ENCODE results near the gene RBM14.
A peak's percentile ranks its signal among the peaks of the same experiment; 100 is the strongest.
"Not testable (repeated sequence)": the region's sequence is repeated elsewhere in the genome, so short reads cannot be mapped to it uniquely, and the experiment has no call there.

The RBM14 gene

DNA sequence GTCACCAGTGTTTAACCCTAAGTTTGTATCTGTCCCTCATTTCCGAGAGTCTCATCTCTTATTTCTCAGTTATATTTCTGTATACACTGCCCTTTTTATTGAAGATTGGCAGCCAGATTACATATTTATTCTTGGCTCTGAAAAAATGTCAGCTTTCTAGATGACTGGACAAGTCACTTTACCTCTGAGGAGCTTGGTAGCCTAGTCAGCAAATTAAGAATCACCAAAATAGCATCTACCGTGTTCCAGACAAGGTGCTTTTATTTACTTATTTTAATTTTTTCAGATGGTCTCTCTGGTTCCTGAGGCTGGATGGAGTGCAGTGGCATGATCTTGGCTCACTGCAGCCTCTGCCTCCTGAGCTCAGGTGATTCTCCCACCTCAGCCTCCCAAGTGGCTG is 16.5 kb downstream of the RBM14 start:
- no peak overlapping the region for H3K4me3 ChIP-seq (ENCODE audit: low read depth, low read length)
- TF ChIP-seq, protein P1, sequence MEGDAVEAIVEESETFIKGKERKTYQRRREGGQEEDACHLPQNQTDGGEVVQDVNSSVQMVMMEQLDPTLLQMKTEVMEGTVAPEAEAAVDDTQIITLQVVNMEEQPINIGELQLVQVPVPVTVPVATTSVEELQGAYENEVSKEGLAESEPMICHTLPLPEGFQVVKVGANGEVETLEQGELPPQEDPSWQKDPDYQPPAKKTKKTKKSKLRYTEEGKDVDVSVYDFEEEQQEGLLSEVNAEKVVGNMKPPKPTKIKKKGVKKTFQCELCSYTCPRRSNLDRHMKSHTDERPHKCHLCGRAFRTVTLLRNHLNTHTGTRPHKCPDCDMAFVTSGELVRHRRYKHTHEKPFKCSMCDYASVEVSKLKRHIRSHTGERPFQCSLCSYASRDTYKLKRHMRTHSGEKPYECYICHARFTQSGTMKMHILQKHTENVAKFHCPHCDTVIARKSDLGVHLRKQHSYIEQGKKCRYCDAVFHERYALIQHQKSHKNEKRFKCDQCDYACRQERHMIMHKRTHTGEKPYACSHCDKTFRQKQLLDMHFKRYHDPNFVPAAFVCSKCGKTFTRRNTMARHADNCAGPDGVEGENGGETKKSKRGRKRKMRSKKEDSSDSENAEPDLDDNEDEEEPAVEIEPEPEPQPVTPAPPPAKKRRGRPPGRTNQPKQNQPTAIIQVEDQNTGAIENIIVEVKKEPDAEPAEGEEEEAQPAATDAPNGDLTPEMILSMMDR (IDR thresholded peaks at IDR 0.05; ENCODE audit: insufficient read depth, low read depth, low read length, missing control alignments), result no peak
- no peak for DNase-seq (ENCODE audit: low read depth)

GRCh38 chr11:66636411-66636810 is 20.0 kb downstream of the RBM14 start:
- H3K4me3 ChIP-seq (ENCODE audit: low read depth, low read length), result no peak overlapping the region
- DNase-seq (ENCODE audit: low read depth), result no peak
- TF ChIP-seq, protein P1 (IDR thresholded peaks at IDR 0.05; ENCODE audit: insufficient read depth, low read depth, low read length, missing control alignments), result no peak

DNA sequence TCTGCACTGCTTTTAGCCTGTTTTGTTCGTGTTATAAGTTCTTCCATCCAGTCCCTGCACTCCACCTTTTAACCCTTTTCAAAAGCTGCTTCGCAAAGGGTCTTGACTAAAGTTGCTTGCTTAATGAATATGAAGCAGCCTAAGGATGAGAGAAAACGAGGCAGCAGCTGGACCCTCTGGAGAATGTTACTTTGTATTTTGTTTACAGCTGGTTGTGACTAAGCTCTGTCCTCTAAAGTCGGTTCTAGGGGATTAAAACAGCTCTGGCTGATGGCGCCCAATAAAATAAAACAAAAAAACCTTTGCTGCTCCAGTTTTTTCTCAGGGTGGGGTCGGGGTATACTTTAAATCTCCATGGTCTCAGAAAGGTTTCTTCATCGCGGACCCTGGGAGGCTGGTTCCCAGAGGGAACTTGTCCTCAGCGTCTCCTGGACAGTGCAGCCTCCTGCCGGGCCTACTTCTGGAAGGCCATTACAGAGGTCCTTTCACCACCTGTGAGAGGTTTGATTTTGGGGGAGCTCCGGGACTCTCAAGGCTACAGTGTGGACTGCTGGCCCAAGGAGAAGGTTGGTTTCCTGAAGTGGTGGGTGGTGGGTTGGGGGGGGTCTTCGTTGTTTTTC is 21.2 kb downstream of the RBM14 start:
- DNase-seq (ENCODE audit: low read depth), result no peak
- H3K4me3 ChIP-seq (ENCODE audit: low read depth, low read length), result peak overlapping the region; percentile 48
- TF ChIP-seq, protein P1 (IDR thresholded peaks at IDR 0.05; ENCODE audit: insufficient read depth, low read depth, low read length, missing control alignments), result no peak

DNA sequence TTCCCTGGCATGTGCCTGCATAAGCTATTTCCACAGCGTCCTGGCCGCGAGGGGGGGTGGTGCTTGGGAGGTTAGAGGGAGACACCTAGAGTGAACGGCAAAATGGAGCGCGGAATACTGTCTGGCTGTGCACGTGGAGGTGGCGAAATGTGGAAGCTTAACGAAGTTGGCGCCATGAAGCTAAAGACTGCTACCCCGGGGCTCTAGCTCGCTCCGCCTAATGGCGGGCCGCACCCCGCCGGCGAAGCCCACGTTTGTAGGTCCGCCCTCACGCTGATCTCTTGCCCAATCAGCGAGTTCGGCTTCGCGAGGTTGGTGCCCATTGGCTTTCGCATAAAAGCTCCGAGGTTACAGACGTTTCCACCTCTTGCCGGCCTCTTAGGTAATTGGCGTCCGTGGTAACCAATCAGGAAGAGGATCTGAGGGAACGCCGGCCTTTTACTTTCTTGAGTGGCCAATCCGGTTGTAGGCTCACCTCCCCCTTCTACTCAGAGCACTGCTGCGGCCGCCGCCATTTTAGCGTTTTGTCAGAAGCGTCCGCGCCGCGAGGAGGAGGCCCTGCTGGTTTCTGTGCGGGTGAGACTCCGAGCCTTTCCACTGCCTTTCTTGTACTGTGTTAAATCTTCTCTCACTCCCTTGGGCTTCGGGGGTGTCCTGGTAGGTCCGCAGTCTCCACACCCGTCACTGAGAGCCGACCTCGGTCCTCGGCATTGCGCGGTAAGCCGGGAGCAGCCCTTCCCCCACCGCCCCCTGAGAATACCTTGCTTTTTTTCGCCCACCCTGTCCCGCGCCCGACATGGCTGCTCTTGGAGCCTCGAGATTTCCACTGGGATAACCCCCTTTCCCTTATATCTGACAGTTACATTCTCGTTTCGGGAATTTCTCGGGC is 22.0 kb downstream of the RBM14 start, which contains the start of gene RBM4:
Gene RBM4 (plus strand): TSS at position 527 of the 889 bp plus-strand sequence. CDS start 1,009 bp downstream, outside the sequence.
- H3K4me3 ChIP-seq (ENCODE audit: low read depth, low read length), result peak within 1 kb of the TSS; percentile 97
- peak; percentile 100 for DNase-seq (ENCODE audit: low read depth)

DNA sequence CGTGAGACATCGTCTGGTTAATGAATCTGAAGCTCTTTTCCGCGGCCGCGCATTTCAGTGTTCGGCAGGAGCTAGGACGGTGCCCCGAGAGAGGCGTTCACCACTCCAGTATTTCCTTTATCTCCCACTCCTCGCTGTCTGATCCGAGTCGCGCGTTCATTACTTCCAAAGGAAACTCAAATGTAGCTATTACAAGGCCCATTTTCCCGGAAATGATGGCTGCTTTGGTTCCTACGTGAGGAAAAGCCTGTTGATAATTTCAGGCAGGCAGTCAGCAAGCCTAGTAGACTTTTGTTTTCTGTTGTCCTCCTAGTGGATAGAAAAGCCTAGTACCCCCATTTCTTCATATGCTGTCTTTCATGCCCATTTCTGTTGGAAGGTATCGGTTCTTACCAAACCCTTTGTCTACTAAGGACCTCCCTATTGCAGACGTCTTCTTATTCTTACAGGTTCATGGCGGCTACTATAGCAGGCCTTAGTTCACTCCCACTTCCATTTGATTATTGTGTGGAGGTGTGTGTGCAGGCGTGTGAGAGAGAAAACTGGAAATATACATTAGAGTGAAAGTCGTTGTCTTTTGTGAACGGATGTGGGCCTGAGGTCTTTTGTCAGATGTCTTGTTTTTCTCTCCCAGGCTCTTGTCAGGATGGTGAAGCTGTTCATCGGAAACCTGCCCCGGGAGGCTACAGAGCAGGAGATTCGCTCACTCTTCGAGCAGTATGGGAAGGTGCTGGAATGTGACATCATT is 22.8 kb downstream of the RBM14 start:
- TF ChIP-seq, protein P1 (IDR thresholded peaks at IDR 0.05; ENCODE audit: insufficient read depth, low read depth, low read length, missing control alignments), result peak; percentile 6
- peak; percentile 52 for DNase-seq (ENCODE audit: low read depth)
- H3K4me3 ChIP-seq (ENCODE audit: low read depth, low read length), result peak overlapping the region; percentile 97

More for the DNA sequence above, 22.0 kb downstream of the RBM14 start, which contains the start of gene RBM4:
- TF ChIP-seq, protein P1 (IDR thresholded peaks at IDR 0.05; ENCODE audit: insufficient read depth, low read depth, low read length, missing control alignments), result no peak

DNA sequence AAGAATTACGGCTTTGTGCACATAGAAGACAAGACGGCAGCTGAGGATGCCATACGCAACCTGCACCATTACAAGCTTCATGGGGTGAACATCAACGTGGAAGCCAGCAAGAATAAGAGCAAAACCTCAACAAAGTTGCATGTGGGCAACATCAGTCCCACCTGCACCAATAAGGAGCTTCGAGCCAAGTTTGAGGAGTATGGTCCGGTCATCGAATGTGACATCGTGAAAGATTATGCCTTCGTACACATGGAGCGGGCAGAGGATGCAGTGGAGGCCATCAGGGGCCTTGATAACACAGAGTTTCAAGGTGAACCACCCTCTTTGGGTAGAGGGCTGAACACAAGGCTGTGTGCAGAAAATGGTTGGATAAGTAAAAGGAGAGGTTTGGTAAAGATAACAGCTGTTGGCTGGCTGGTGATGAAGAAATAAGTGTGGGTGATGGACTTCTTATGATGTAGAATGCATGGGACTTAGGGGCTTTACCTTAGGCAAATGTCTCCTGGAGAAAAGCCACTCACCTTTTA is 23.4 kb downstream of the RBM14 start:
- not testable (repeated sequence) for DNase-seq (ENCODE audit: low read depth)
- peak overlapping the region; percentile 97 for H3K4me3 ChIP-seq (ENCODE audit: low read depth, low read length)
